Breast epithelium (tissue), 3 donors: ENCODE measurements around the gene MLX.

Experiments used
- CTCF ChIP-seq, 3 donors: fragments of 450-650 bp; IDR thresholded peaks; one replicate each; pipeline ENCODE4 v1.5.1; 2016 to 2017; ENCODE audit warnings: antibody characterized with exemption in 3 of 3, mild to moderate bottlenecking in 3 of 3, moderate library complexity in 3 of 3
- POLR2A ChIP-seq: fragments of 450-650 bp; IDR thresholded peaks from one replicate; pipeline ENCODE4 v1.6.1; 2016; ENCODE audit warnings: antibody characterized with exemption, mild to moderate bottlenecking, moderate library complexity

GRCh38 chr17:42568341-42569111, 1.6 kb downstream of the MLX start:
- TF ChIP-seq CTCF (IDR thresholded peaks at IDR 0.05) (no peak), POLR2A (no peak)
